ENCODE data around the gene OR2AG2.

- TF ChIP-seq CTCF (IDR thresholded peaks at IDR 0.05) = no peak
- TF ChIP-seq POLR2A (IDR thresholded peaks at IDR 0.05) = peak; percentile 33 to 64
These were observed 25.6 kb downstream of the OR2AG2 start for GRCh38 chr11:6746086-6746618.
